Measurements from ENCODE around the gene HTRA1.

HTRA1 gene

GRCh38 chr10:122445469-122445868 is 15.9 kb upstream of the HTRA1 start:
- no peaks in the 10 kb centered on the region for H3K36me3 Mint-ChIP-seq (ENCODE audit: low read depth)
- H3K4me3 Mint-ChIP-seq, result no peak overlapping the region
- H3K9me3 Mint-ChIP-seq, result no peaks in the 10 kb centered on the region
- DNase-seq (ENCODE audit: low spot score), result no peak
- no peak overlapping the region for H3K27ac Mint-ChIP-seq
- peaks cover 18% of the 10 kb centered on the region for H3K27me3 Mint-ChIP-seq (ENCODE audit: low read depth)
- no peaks in the 10 kb centered on the region for H3K4me1 Mint-ChIP-seq (ENCODE audit: low read depth)

- Mint-ChIP-seq H3K27me3 (ENCODE audit: low read depth) (peaks cover 18% of the 10 kb centered on the region), H3K36me3 (ENCODE audit: low read depth) (no peaks in the 10 kb centered on the region), H3K27ac (no peak overlapping the region), H3K9me3 (no peaks in the 10 kb centered on the region), H3K4me3 (no peak overlapping the region), H3K4me1 (ENCODE audit: low read depth) (no peaks in the 10 kb centered on the region)
- no peak for DNase-seq (ENCODE audit: low spot score)
Observed at GRCh38 chr10:122445904-122446303, 15.4 kb upstream of the HTRA1 start.

DNA sequence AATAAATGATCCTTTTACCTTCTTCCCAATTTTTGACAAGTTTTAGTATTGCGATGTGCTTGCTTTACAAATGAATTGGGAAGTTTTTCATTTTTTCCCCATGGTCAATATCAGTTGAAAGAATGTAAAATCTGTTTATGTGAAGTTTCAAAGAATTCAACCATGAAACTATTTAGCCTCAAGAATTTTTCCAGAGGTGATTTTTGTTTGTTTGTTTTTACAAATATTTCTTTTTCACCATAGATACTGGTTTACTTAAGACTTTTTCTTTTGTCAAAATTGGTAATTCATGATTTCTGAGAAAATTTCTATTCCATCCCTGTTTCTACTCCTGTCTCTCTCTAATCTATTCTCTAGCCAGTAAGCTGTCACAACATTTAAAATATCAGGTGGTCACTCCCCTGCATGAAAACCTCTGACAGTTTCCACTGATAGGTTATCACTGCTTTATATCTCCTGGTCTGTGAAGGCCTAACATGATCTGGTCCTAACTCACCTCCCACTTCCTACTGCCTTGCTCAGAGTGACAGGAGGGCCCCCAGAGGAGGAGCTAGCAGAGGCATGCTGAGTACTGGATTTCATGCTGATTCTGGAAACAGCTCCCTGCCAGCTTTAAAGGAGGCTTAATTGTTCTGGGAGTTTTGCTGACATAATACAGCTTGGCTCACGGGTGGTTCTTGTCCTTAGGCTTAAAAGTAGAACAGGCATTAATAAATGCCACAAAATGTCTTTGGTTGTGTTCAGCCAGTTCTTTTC is 14.5 kb upstream of the HTRA1 start:
- no peak for DNase-seq (ENCODE audit: low spot score)

DNA sequence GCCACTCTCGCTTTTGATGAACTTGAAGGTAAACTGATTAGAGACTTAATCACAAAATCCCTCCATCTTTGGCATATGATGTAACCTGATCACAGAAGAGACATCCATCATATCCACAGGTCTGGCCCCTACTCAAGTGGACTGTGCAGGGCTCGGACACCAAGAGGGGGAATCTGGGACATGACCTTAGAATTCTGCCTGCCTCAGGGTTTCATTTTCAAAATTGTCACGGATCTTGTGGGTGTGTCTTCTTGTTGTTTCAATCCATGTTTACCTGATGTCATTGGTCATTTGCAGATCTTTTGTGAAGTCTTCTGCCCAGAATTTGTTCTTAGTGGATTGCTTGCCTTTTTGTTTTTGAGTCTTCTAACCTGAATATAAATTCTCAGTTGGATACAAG is 12.8 kb upstream of the HTRA1 start:
- H3K27me3 Mint-ChIP-seq (ENCODE audit: low read depth), result peaks cover 18% of the 10 kb centered on the region
- no peaks in the 10 kb centered on the region for H3K36me3 Mint-ChIP-seq (ENCODE audit: low read depth)
- H3K4me1 Mint-ChIP-seq (ENCODE audit: low read depth), result no peaks in the 10 kb centered on the region
- H3K9me3 Mint-ChIP-seq, result no peaks in the 10 kb centered on the region
- DNase-seq (ENCODE audit: low spot score), result no peak
- H3K4me3 Mint-ChIP-seq, result no peak overlapping the region
- H3K27ac Mint-ChIP-seq, result no peak overlapping the region

More for the DNA sequence above, 14.5 kb upstream of the HTRA1 start:
- Mint-ChIP-seq H3K27me3 (ENCODE audit: low read depth) (peaks cover 18% of the 10 kb centered on the region), H3K4me3 (no peak overlapping the region), H3K4me1 (ENCODE audit: low read depth) (no peaks in the 10 kb centered on the region), H3K36me3 (ENCODE audit: low read depth) (no peaks in the 10 kb centered on the region), H3K9me3 (no peaks in the 10 kb centered on the region), H3K27ac (no peak overlapping the region)

- Mint-ChIP-seq H3K4me3 (no peak overlapping the region), H3K27ac (no peak overlapping the region), H3K27me3 (ENCODE audit: low read depth) (peaks cover 18% of the 10 kb centered on the region), H3K9me3 (no peaks in the 10 kb centered on the region), H3K4me1 (ENCODE audit: low read depth) (no peaks in the 10 kb centered on the region), H3K36me3 (ENCODE audit: low read depth) (no peaks in the 10 kb centered on the region)
- DNase-seq (ENCODE audit: low spot score), result no peak
Observed at GRCh38 chr10:122449153-122449552, 12.2 kb upstream of the HTRA1 start.

GRCh38 chr10:122450353-122450990 is 10.9 kb upstream of the HTRA1 start:
- no peak for DNase-seq (ENCODE audit: low spot score)
- Mint-ChIP-seq H3K4me3 (no peak overlapping the region), H3K27me3 (ENCODE audit: low read depth) (peaks cover 13% of the 10 kb centered on the region), H3K36me3 (ENCODE audit: low read depth) (no peaks in the 10 kb centered on the region), H3K27ac (no peak overlapping the region), H3K4me1 (ENCODE audit: low read depth) (no peaks in the 10 kb centered on the region), H3K9me3 (no peaks in the 10 kb centered on the region)

- Mint-ChIP-seq H3K36me3 (ENCODE audit: low read depth) (no peaks in the 10 kb centered on the region), H3K4me3 (no peak overlapping the region), H3K27me3 (ENCODE audit: low read depth) (peaks cover 34% of the 10 kb centered on the region), H3K9me3 (no peaks in the 10 kb centered on the region), H3K4me1 (ENCODE audit: low read depth) (no peaks in the 10 kb centered on the region), H3K27ac (no peak overlapping the region)
- no peak for DNase-seq (ENCODE audit: low spot score)
Observed at GRCh38 chr10:122454071-122454470, 7.3 kb upstream of the HTRA1 start.

DNA sequence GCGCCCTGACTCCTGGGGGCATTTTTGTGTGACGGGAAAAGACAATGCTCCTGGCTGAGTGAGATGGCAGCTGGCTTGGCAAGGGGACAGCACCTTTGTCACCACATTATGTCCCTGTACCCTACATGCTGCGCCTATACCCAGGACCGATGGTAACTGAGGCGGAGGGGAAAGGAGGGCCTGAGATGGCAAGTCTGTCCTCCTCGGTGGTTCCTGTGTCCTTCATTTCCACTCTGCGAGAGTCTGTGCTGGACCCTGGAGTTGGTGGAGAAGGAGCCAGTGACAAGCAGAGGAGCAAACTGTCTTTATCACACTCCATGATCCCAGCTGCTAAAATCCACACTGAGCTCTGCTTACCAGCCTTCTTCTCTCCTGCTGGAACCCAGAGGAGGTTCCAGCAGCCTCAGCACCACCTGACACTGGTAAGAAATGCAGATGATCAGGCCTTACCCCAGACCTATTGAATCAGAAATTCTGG is 6.7 kb upstream of the HTRA1 start, which contains the start of gene ARMS2:
Gene ARMS2, plus strand, starts transcription at position 51 of the 478 bp plus-strand sequence. Its CDS starts 75 bp downstream, at position 126.
- no peak for DNase-seq (ENCODE audit: low spot score)
- Mint-ChIP-seq H3K9me3 (no peaks in the 10 kb centered on the region), H3K4me1 (ENCODE audit: low read depth) (no peaks in the 10 kb centered on the region), H3K4me3 (no peak within 1 kb of the TSS), H3K27me3 (ENCODE audit: low read depth) (peaks cover 36% of the 10 kb centered on the region), H3K27ac (no peak within 1 kb of the TSS), H3K36me3 (ENCODE audit: low read depth) (no peaks in the 10 kb centered on the region)

DNA sequence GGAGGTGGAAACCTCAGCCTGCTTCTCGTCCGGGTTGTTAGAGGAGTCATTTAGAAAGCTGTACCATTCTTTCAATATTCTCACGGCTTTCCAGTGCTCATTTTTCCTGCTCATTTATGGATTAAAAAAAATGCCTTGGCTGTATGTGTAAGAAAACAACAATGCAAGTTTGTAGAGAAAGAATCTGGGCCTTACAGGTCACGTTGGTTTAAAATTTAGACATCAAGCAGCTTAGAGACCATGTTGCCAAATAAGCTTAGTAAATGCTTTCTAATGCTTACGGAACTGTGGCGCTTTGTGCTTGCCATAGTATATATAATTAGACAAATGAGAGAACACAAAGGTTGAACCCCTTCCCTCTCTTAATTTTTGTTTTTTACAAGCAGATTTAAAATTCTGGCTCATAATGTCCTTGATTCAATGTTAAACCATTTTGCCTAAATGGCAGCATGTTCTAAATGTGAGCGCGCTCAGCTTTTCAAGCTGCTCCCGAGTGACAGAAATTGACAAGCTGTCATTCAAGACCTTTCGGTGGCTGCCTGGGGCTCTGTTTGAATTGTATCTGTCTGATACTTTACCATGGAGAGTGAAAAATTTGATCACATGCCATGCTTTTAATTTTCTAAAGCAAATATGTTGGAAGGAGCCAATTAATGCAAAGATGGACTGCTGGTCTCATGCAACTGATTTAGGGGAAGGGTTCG is 5.8 kb upstream of the HTRA1 start:
- no peak overlapping the region for H3K27ac Mint-ChIP-seq
- peaks cover 41% of the 10 kb centered on the region for H3K27me3 Mint-ChIP-seq (ENCODE audit: low read depth)
- H3K4me3 Mint-ChIP-seq, result no peak overlapping the region
- no peaks in the 10 kb centered on the region for H3K4me1 Mint-ChIP-seq (ENCODE audit: low read depth)
- H3K9me3 Mint-ChIP-seq, result no peaks in the 10 kb centered on the region
- no peaks in the 10 kb centered on the region for H3K36me3 Mint-ChIP-seq (ENCODE audit: low read depth)
- no peak for DNase-seq (ENCODE audit: low spot score)

DNA sequence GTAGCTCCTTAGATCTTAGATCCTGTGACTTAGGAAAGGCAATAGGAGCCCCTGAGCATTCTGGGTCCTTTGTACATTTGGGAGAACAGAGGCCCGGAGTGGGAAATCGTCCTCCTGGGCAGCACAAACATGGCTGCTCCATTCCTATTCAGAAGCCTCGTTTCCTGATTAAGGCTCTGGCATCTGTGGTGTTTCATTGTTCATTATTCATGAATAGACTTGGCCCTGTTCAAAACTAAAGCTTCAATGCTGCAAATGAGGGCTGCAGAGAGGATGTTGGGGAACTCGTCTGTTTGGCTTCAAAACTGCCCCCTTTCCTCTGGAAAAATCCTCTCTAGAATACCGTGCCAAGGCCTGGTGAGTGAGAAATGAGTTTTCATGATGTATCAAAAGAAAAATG is 3.4 kb upstream of the HTRA1 start:
- H3K4me1 Mint-ChIP-seq (ENCODE audit: low read depth), result peaks cover 2% of the 10 kb centered on the region
- H3K36me3 Mint-ChIP-seq (ENCODE audit: low read depth), result peaks cover 2% of the 10 kb centered on the region
- H3K4me3 Mint-ChIP-seq, result no peak overlapping the region
- no peaks in the 10 kb centered on the region for H3K9me3 Mint-ChIP-seq
- DNase-seq (ENCODE audit: low spot score), result no peak
- no peak overlapping the region for H3K27ac Mint-ChIP-seq
- H3K27me3 Mint-ChIP-seq (ENCODE audit: low read depth), result peaks cover 51% of the 10 kb centered on the region

DNA sequence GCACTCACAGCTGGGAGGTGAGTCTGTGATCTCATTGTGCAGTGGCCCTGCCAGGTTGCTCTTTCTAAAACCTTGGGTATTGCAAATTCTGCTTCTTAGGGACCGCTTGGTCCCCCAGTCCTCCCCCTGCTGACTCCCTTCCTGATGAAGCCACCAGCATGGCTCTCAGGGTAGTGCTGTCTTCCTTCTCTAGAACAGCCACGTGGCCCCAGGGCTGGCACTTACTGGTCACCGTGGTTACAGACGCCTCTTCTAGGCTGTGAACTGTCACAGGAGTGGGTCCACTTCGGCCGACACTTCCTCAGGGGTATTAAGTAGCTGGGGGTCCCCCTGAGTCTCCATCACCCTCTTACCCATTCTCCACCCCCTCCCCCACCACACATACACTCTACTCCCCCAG is 2.7 kb upstream of the HTRA1 start:
- Mint-ChIP-seq H3K9me3 (no peaks in the 10 kb centered on the region), H3K4me1 (ENCODE audit: low read depth) (peaks cover 2% of the 10 kb centered on the region), H3K27ac (no peak overlapping the region), H3K4me3 (no peak overlapping the region), H3K27me3 (ENCODE audit: low read depth) (peaks cover 59% of the 10 kb centered on the region), H3K36me3 (ENCODE audit: low read depth) (peaks cover 2% of the 10 kb centered on the region)
- no peak for DNase-seq (ENCODE audit: low spot score)

- no peak overlapping the region for H3K4me3 Mint-ChIP-seq
- H3K27ac Mint-ChIP-seq, result no peak overlapping the region
Observed at GRCh38 chr10:122459561-122460273, 1.6 kb upstream of the HTRA1 start.

GRCh38 chr10:122460891-122461293 is 461 bp upstream of the HTRA1 start:
- H3K4me3 Mint-ChIP-seq, result no peak overlapping the region

More at GRCh38 chr10:122459561-122460273, 1.6 kb upstream of the HTRA1 start:
- Mint-ChIP-seq H3K9me3 (no peaks in the 10 kb centered on the region), H3K27me3 (ENCODE audit: low read depth) (peaks cover 67% of the 10 kb centered on the region), H3K36me3 (ENCODE audit: low read depth) (peaks cover 2% of the 10 kb centered on the region), H3K4me1 (ENCODE audit: low read depth) (peaks cover 2% of the 10 kb centered on the region)
- DNase-seq (ENCODE audit: low spot score), result no peak

More at GRCh38 chr10:122460891-122461293, 461 bp upstream of the HTRA1 start:
- H3K36me3 Mint-ChIP-seq (ENCODE audit: low read depth), result peaks cover 2% of the 10 kb centered on the region
- peaks cover 2% of the 10 kb centered on the region for H3K4me1 Mint-ChIP-seq (ENCODE audit: low read depth)
- H3K27ac Mint-ChIP-seq, result no peak overlapping the region
- DNase-seq (ENCODE audit: low spot score), result no peak
- H3K27me3 Mint-ChIP-seq (ENCODE audit: low read depth), result peaks cover 70% of the 10 kb centered on the region
- no peaks in the 10 kb centered on the region for H3K9me3 Mint-ChIP-seq

Data from T-helper 2 cell treated with Interferon-gamma antibody and Interleukin-4, amounts not matched to agents 5 μg/mL and 100 μg/mL, for 36 hours (primary cell).